Measurements from ENCODE around the gene CTRL. TPM values are rescaled to one million over a fixed set of nuclear protein-coding genes. Genes with fewer than 3 reads are reported as not detected.

CTRL gene
- total RNA-seq, 1 donor from 2014 or later: 1.4 TPM

DNA sequence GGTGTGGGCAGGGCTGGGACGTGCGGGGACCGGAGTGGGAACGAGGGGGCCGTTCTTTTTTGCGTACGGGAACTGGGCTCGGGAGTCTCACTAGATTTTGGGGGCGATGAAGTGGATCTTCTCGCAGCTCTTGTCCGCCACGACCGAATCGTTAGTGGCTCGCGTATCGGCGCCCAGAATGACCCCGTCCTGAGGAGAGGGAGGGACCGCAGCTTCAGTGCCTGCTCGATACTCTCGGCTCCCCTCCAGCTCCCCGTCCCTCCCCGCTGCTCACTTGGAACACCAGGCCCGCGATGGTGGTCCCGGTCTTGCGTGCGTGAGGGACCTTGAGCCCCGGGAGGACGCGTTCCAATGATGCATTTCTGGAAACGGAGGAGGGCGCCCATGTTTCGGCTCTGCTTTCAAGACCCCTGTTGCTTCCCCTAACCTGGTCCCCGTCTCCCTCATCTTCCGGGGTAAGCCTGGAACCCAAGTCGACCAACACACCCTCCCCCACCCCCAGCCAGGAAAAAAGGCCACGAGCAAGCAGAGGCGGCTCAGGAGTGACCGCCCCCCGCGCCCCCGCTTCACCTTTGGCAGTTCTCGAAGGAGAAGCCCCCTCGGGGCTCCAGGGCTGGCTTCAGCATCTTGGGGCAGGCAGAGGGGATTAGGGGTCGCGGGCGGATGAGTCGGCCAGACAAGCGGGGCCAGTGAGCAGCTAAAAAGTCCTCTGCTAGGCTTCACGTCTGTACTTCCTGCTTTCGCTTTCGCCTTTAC lies 4.6 kb upstream of the CTRL start, which contains the start of gene PSMB10:
TSS of gene PSMB10 (minus strand) at position 727 of the 756 bp plus-strand sequence. CDS start at position 626, 101 bp downstream.
- peaks cover 2% of the 10 kb centered on the region for H3K27me3 Mint-ChIP-seq
- peaks cover 17% of the 10 kb centered on the region for H3K4me1 Mint-ChIP-seq (ENCODE audit: unreplicated experiment)
- H3K36me3 Mint-ChIP-seq: peaks cover 3% of the 10 kb centered on the region
- DNase-seq (ENCODE audit: extremely low spot score, unreplicated experiment): no peak
- H3K27ac Mint-ChIP-seq: peak within 1 kb of the TSS; percentile 99
- H3K4me3 Mint-ChIP-seq: peak within 1 kb of the TSS; percentile 100
- TF ChIP-seq, protein P1, sequence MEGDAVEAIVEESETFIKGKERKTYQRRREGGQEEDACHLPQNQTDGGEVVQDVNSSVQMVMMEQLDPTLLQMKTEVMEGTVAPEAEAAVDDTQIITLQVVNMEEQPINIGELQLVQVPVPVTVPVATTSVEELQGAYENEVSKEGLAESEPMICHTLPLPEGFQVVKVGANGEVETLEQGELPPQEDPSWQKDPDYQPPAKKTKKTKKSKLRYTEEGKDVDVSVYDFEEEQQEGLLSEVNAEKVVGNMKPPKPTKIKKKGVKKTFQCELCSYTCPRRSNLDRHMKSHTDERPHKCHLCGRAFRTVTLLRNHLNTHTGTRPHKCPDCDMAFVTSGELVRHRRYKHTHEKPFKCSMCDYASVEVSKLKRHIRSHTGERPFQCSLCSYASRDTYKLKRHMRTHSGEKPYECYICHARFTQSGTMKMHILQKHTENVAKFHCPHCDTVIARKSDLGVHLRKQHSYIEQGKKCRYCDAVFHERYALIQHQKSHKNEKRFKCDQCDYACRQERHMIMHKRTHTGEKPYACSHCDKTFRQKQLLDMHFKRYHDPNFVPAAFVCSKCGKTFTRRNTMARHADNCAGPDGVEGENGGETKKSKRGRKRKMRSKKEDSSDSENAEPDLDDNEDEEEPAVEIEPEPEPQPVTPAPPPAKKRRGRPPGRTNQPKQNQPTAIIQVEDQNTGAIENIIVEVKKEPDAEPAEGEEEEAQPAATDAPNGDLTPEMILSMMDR (conservative IDR thresholded peaks at IDR 0.05): no peak
- no peaks in the 10 kb centered on the region for H3K9me3 Mint-ChIP-seq

- peak; percentile 91 for DNase-seq (ENCODE audit: extremely low spot score, unreplicated experiment)
- Mint-ChIP-seq H3K36me3 (peaks cover 3% of the 10 kb centered on the region), H3K4me3 (peak overlapping the region; percentile 100), H3K9me3 (no peaks in the 10 kb centered on the region), H3K27ac (peak overlapping the region; percentile 99), H3K4me1 (ENCODE audit: unreplicated experiment) (peaks cover 17% of the 10 kb centered on the region), H3K27me3 (peaks cover 2% of the 10 kb centered on the region)
- TF ChIP-seq, protein P1 (conservative IDR thresholded peaks at IDR 0.05): no peak
Observed at GRCh38 chr16:67935402-67936123, 3.9 kb upstream of the CTRL start.

GRCh38 chr16:67935101-67935401 lies 3.4 kb upstream of the CTRL start:
- Mint-ChIP-seq H3K9me3 (no peaks in the 10 kb centered on the region), H3K4me3 (peak overlapping the region; percentile 100), H3K27me3 (peaks cover 2% of the 10 kb centered on the region), H3K36me3 (peaks cover 3% of the 10 kb centered on the region), H3K4me1 (ENCODE audit: unreplicated experiment) (peaks cover 17% of the 10 kb centered on the region), H3K27ac (peak overlapping the region; percentile 99)
- TF ChIP-seq, protein P1 (conservative IDR thresholded peaks at IDR 0.05): no peak
- DNase-seq (ENCODE audit: extremely low spot score, unreplicated experiment): no peak

DNA sequence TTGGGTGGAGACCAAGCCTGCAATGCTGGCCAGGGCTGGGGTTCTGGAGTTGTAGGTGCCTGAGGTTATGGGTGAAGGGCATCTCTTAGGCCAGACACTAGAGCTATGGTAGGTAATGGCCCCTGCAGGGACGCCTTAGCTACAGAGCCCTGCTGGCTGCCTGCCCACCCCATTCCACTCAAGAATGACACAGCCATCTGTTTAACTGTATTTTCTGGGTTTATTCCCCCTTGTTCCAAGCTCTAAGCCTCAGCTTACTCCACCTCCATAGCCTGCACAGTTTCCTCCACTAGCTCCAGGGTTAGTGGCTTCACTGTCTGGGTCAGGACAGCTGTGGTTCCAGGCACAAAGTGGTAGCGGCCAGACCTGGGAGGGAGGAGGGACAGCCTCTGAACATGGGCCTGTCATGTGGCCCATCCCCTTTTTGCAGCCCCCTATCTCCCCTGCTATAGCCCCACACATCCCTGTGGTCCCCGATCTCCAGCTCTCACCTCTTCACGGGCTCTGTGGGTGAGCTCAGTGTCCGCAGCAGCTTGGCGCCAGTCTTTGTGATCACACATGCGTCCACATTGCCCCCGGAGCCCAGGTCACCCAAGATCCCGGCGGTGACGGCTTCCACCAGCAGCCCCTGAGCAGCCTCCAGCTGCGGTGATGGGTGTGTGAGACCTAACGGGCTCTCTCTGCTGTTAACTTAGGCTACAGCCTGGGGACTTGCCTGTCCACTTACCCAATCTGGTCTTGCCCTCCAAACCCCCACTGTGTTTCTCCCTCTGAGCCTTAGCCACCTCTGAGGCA lies 2.8 kb upstream of the CTRL start:
- Mint-ChIP-seq H3K9me3 (no peaks in the 10 kb centered on the region), H3K36me3 (peaks cover 3% of the 10 kb centered on the region), H3K4me1 (ENCODE audit: unreplicated experiment) (peaks cover 17% of the 10 kb centered on the region), H3K27ac (peak overlapping the region; percentile 99), H3K4me3 (peak overlapping the region; percentile 100), H3K27me3 (peaks cover 2% of the 10 kb centered on the region)
- TF ChIP-seq, protein P1 (conservative IDR thresholded peaks at IDR 0.05): no peak
- DNase-seq (ENCODE audit: extremely low spot score, unreplicated experiment): no peak

DNA sequence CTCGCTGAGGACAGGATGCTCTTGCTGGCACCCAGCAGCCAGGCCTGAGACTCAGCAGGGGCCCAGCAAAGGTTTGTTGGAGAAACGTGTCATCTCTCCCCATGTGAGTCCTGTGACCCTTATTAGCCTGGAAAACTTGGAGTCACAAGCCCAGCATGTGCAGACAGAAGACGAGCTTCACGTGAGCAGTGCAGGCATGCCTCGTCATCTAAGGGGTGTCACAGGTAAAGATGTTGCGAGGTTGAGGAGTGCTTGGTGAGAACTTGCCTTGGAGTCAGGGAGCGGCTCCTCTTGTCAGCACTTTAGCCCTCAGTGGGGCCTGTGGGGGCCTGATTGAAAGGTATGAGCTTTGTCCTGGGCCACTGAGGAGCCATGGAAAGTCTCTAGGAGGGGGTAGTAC lies 2.1 kb upstream of the CTRL start:
- DNase-seq (ENCODE audit: extremely low spot score, unreplicated experiment): no peak
- peak overlapping the region; percentile 100 for H3K4me3 Mint-ChIP-seq
- no peak overlapping the region for H3K27ac Mint-ChIP-seq
- H3K4me1 Mint-ChIP-seq (ENCODE audit: unreplicated experiment): peaks cover 17% of the 10 kb centered on the region
- H3K27me3 Mint-ChIP-seq: peaks cover 2% of the 10 kb centered on the region
- TF ChIP-seq, protein P1 (conservative IDR thresholded peaks at IDR 0.05): no peak
- H3K36me3 Mint-ChIP-seq: peaks cover 3% of the 10 kb centered on the region
- no peaks in the 10 kb centered on the region for H3K9me3 Mint-ChIP-seq
